NOMO-1 treated with DMSO at 0.1 percent for 48 hours (cell line): ENCODE data around the gene SPTB.
A peak's percentile ranks its signal among the peaks of the same experiment; 100 is the strongest.

Experiments
- DNase-seq: peaks from one replicate; lab custom pipeline; 2025; ENCODE audit not compliant: unreplicated experiment; lab: John Stamatoyannopoulos, UW

Gene SPTB

GRCh38 chr14:64768401-64769095 is 111.2 kb downstream of the SPTB start:
- DNase-seq = no peak

GRCh38 chr14:64767215-64767964 is 112.3 kb downstream of the SPTB start:
- no peak for DNase-seq

- no peak for DNase-seq
Measured at GRCh38 chr14:64766430-64767151, 113.1 kb downstream of the SPTB start.

- no peak for DNase-seq
Measured at GRCh38 chr14:64765740-64766302, 113.9 kb downstream of the SPTB start.

GRCh38 chr14:64764641-64765520 is 114.8 kb downstream of the SPTB start:
- DNase-seq = peak; percentile 56

GRCh38 chr14:64763801-64764621 is 115.7 kb downstream of the SPTB start:
- DNase-seq = peak; percentile 19

GRCh38 chr14:64763085-64763782 is 116.5 kb downstream of the SPTB start:
- DNase-seq = no peak

- DNase-seq = no peak
Measured at GRCh38 chr14:64762044-64763034, 117.4 kb downstream of the SPTB start.

GRCh38 chr14:64761441-64762043 is 118.2 kb downstream of the SPTB start:
- DNase-seq = no peak

GRCh38 chr14:64760916-64761315 is 118.8 kb downstream of the SPTB start:
- no peak for DNase-seq

GRCh38 chr14:64760146-64760755 is 119.5 kb downstream of the SPTB start:
- DNase-seq = peak; percentile 18

- no peak for DNase-seq
Measured at GRCh38 chr14:64759555-64759938, 120.2 kb downstream of the SPTB start.

GRCh38 chr14:64758691-64759554 is 120.8 kb downstream of the SPTB start:
- no peak for DNase-seq

- DNase-seq = no peak
Measured at GRCh38 chr14:64758025-64758521, 121.6 kb downstream of the SPTB start.

- DNase-seq = no peak
Measured at GRCh38 chr14:64757601-64758000, 122.1 kb downstream of the SPTB start.

GRCh38 chr14:64756712-64757111 is 123.0 kb downstream of the SPTB start:
- no peak for DNase-seq
